ENCODE results near the gene MAN1C1. TPM values are rescaled to one million over a fixed set of nuclear protein-coding genes. Genes with fewer than 3 reads are reported as not detected.

MAN1C1 gene
- total RNA-seq, 1 experiment from 2014 or later = 16.8 TPM

DNA sequence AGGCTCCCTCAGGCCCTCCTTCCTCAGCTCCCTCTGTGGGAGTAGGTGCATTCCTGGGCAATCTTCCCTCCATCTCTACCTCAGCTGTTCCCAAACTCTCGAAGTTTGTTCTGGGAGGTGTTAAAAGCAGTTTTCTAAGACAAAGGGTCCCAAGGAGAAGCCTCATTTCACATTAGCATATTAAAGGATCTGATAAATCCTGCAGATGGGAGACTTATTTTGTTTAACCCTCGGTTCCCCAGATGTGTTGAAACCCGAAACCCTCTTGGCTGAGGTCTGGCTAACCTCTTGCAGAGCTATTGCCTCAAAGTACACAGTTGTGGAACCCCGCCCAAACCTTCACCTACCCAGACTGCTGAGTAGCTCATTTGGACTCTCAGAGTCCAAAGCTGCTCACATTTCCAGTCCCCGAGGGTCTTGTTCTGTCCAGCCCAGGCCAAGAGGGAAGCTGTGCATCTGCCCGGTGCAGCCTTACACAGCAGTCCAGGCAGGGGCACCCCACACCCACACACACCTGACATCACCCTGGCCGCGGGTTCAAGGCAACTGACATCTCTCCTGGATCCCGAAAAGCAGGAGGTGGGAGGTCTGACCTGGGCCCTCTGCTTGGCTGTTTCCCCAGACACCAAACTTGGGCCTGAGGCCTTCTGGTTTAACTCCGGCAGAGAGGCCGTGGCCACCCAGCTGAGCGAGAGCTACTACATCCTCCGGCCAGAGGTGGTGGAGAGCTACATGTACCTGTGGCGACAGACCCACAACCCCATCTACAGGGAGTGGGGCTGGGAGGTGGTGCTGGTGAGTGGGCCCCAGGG lies 163.9 kb downstream of the MAN1C1 start (continued):
- TF ChIP-seq ATF2 (CRISPR knock-in tag; IDR thresholded peaks at IDR 0.05; ENCODE audit: borderline replicate concordance, low read depth) (no peak), MXD4 (CRISPR knock-in tag; IDR thresholded peaks at IDR 0.05; ENCODE audit: borderline replicate concordance) (no peak), FOXP1 (CRISPR knock-in tag; IDR thresholded peaks at IDR 0.05; ENCODE audit: borderline replicate concordance) (no peak), MYBL2 (CRISPR knock-in tag; IDR thresholded peaks at IDR 0.05) (no peak)
- TF ChIP-seq, protein P1, sequence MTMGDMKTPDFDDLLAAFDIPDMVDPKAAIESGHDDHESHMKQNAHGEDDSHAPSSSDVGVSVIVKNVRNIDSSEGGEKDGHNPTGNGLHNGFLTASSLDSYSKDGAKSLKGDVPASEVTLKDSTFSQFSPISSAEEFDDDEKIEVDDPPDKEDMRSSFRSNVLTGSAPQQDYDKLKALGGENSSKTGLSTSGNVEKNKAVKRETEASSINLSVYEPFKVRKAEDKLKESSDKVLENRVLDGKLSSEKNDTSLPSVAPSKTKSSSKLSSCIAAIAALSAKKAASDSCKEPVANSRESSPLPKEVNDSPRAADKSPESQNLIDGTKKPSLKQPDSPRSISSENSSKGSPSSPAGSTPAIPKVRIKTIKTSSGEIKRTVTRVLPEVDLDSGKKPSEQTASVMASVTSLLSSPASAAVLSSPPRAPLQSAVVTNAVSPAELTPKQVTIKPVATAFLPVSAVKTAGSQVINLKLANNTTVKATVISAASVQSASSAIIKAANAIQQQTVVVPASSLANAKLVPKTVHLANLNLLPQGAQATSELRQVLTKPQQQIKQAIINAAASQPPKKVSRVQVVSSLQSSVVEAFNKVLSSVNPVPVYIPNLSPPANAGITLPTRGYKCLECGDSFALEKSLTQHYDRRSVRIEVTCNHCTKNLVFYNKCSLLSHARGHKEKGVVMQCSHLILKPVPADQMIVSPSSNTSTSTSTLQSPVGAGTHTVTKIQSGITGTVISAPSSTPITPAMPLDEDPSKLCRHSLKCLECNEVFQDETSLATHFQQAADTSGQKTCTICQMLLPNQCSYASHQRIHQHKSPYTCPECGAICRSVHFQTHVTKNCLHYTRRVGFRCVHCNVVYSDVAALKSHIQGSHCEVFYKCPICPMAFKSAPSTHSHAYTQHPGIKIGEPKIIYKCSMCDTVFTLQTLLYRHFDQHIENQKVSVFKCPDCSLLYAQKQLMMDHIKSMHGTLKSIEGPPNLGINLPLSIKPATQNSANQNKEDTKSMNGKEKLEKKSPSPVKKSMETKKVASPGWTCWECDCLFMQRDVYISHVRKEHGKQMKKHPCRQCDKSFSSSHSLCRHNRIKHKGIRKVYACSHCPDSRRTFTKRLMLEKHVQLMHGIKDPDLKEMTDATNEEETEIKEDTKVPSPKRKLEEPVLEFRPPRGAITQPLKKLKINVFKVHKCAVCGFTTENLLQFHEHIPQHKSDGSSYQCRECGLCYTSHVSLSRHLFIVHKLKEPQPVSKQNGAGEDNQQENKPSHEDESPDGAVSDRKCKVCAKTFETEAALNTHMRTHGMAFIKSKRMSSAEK (CRISPR knock-in tag; IDR thresholded peaks at IDR 0.05; ENCODE audit: borderline replicate concordance) = no peak
- TF ChIP-seq, protein P2, sequence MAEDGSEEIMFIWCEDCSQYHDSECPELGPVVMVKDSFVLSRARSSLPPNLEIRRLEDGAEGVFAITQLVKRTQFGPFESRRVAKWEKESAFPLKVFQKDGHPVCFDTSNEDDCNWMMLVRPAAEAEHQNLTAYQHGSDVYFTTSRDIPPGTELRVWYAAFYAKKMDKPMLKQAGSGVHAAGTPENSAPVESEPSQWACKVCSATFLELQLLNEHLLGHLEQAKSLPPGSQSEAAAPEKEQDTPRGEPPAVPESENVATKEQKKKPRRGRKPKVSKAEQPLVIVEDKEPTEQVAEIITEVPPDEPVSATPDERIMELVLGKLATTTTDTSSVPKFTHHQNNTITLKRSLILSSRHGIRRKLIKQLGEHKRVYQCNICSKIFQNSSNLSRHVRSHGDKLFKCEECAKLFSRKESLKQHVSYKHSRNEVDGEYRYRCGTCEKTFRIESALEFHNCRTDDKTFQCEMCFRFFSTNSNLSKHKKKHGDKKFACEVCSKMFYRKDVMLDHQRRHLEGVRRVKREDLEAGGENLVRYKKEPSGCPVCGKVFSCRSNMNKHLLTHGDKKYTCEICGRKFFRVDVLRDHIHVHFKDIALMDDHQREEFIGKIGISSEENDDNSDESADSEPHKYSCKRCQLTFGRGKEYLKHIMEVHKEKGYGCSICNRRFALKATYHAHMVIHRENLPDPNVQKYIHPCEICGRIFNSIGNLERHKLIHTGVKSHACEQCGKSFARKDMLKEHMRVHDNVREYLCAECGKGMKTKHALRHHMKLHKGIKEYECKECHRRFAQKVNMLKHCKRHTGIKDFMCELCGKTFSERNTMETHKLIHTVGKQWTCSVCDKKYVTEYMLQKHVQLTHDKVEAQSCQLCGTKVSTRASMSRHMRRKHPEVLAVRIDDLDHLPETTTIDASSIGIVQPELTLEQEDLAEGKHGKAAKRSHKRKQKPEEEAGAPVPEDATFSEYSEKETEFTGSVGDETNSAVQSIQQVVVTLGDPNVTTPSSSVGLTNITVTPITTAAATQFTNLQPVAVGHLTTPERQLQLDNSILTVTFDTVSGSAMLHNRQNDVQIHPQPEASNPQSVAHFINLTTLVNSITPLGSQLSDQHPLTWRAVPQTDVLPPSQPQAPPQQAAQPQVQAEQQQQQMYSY (CRISPR knock-in tag; IDR thresholded peaks at IDR 0.05) = no peak

- POLR2A ChIA-PET = no interaction called here
- no peak for ATAC-seq
- H3K4me3 Mint-ChIP-seq = no peak overlapping the region
- no peaks in the 10 kb centered on the region for H3K36me3 Mint-ChIP-seq
- DNase-seq (ENCODE audit: low spot score) = no peak
- CTCF ChIA-PET = interaction anchor here (0.6 to 3.0 kb wide), 15 partner anchors 9 to 172 kb away, joined by 3 to 22 read pairs (median 5); partner anchors contain the start of gene SELENON
- no peaks in the 10 kb centered on the region for H3K9me3 Mint-ChIP-seq
- H3K27me3 Mint-ChIP-seq (ENCODE audit: low read depth) = peaks cover 5% of the 10 kb centered on the region; the same call in 1 of the 2 replicates
- H3K4me1 Mint-ChIP-seq = peaks cover 58% of the 10 kb centered on the region
- H3K27ac Mint-ChIP-seq = no peak overlapping the region
- TF ChIP-seq ATF2 (CRISPR knock-in tag; IDR thresholded peaks at IDR 0.05; ENCODE audit: borderline replicate concordance, low read depth) (no peak), PRRX2 (CRISPR knock-in tag; IDR thresholded peaks at IDR 0.05) (no peak), TEAD4 (CRISPR knock-in tag; IDR thresholded peaks at IDR 0.05) (no peak), ETV6 (CRISPR knock-in tag; IDR thresholded peaks at IDR 0.05) (no peak), ZBTB21 (CRISPR knock-in tag; IDR thresholded peaks at IDR 0.05; ENCODE audit: borderline replicate concordance) (no peak), ZNF138 (CRISPR knock-in tag; conservative IDR thresholded peaks at IDR 0.05) (no peak), CDX4 (CRISPR knock-in tag; IDR thresholded peaks at IDR 0.05; ENCODE audit: borderline replicate concordance) (no peak), EMX1 (CRISPR knock-in tag; IDR thresholded peaks at IDR 0.05) (no peak), CREM (CRISPR knock-in tag; IDR thresholded peaks at IDR 0.05) (no peak), IRF2 (CRISPR knock-in tag; IDR thresholded peaks at IDR 0.05; ENCODE audit: borderline replicate concordance, low read depth) (no peak), ZNF423 (CRISPR knock-in tag; IDR thresholded peaks at IDR 0.05) (no peak), ATF1 (CRISPR knock-in tag; IDR thresholded peaks at IDR 0.05) (no peak), FOXP1 (CRISPR knock-in tag; IDR thresholded peaks at IDR 0.05; ENCODE audit: borderline replicate concordance) (no peak)
- TF ChIP-seq, protein P3, sequence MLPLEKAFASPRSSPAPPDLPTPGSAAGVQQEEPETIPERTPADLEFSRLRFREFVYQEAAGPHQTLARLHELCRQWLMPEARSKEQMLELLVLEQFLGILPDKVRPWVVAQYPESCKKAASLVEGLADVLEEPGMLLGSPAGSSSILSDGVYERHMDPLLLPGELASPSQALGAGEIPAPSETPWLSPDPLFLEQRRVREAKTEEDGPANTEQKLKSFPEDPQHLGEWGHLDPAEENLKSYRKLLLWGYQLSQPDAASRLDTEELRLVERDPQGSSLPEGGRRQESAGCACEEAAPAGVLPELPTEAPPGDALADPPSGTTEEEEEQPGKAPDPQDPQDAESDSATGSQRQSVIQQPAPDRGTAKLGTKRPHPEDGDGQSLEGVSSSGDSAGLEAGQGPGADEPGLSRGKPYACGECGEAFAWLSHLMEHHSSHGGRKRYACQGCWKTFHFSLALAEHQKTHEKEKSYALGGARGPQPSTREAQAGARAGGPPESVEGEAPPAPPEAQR (CRISPR knock-in tag; IDR thresholded peaks at IDR 0.05) = no peak
- TF ChIP-seq, protein P4, sequence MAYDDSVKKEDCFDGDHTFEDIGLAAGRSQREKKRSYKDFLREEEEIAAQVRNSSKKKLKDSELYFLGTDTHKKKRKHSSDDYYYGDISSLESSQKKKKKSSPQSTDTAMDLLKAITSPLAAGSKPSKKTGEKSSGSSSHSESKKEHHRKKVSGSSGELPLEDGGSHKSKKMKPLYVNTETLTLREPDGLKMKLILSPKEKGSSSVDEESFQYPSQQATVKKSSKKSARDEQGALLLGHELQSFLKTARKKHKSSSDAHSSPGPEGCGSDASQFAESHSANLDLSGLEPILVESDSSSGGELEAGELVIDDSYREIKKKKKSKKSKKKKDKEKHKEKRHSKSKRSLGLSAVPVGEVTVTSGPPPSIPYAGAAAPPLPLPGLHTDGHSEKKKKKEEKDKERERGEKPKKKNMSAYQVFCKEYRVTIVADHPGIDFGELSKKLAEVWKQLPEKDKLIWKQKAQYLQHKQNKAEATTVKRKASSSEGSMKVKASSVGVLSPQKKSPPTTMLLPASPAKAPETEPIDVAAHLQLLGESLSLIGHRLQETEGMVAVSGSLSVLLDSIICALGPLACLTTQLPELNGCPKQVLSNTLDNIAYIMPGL (CRISPR knock-in tag; IDR thresholded peaks at IDR 0.05) = no peak
These were observed 164.5 kb downstream of the MAN1C1 start for GRCh38 chr1:25781130-25781433.

Measured in WTC11 (cell line).